Head of caudate nucleus (tissue), 42 donors: ENCODE data around the gene PILRA.

ENCODE experiments used
- DNase-seq, 42 donors: peaks; one replicate each; pipeline versions ENCODE4 v3.0.0 to v3.0.0-alpha.2; 2020 to 2021; ENCODE audit warnings: mixed read lengths in 7 of 42
- intact Hi-C: fragments of 100-400 bp; cut with DNase I; formaldehyde crosslinking; loops from one replicate; pipeline ENCODE4 v1.15.0; 2022

PILRA gene

GRCh38 chr7:100400041-100400440 is 26.8 kb downstream of the PILRA start:
- intact Hi-C loops, result no loop called here
- DNase-seq, result no peak

DNA sequence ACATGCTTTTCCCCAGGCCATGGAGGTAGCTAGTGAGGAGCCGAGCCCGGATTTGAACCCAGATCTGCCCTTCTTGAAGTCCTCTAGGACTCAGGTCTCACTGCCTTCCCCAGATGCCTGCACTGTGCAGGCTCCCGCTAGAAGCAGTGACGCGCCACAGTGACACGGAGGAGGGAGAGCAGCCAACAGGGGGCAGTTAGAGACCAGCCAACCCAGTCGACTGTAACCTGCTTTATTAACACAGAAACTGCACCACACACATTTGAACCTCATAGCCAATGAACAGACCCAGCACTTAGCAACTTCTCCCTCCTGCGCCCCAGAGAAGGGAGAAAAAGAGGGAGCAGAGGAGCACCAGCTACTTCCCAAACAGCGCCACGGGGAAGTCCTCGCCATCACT is 27.4 kb downstream of the PILRA start:
- intact Hi-C loops, result no loop called here
- peak in 1 of 42 donors; percentile 12 for DNase-seq

- no peak for DNase-seq
- intact Hi-C loops, result no loop called here
Measured at GRCh38 chr7:100401811-100402210, 28.5 kb downstream of the PILRA start.

- DNase-seq, result no peak
Measured at GRCh38 chr7:100402241-100402640, 29.0 kb downstream of the PILRA start.

GRCh38 chr7:100406767-100407166 is 33.5 kb downstream of the PILRA start:
- no peak for DNase-seq
- intact Hi-C loops, result no loop called here

More at GRCh38 chr7:100402241-100402640, 29.0 kb downstream of the PILRA start:
- intact Hi-C loops, result no loop called here

DNA sequence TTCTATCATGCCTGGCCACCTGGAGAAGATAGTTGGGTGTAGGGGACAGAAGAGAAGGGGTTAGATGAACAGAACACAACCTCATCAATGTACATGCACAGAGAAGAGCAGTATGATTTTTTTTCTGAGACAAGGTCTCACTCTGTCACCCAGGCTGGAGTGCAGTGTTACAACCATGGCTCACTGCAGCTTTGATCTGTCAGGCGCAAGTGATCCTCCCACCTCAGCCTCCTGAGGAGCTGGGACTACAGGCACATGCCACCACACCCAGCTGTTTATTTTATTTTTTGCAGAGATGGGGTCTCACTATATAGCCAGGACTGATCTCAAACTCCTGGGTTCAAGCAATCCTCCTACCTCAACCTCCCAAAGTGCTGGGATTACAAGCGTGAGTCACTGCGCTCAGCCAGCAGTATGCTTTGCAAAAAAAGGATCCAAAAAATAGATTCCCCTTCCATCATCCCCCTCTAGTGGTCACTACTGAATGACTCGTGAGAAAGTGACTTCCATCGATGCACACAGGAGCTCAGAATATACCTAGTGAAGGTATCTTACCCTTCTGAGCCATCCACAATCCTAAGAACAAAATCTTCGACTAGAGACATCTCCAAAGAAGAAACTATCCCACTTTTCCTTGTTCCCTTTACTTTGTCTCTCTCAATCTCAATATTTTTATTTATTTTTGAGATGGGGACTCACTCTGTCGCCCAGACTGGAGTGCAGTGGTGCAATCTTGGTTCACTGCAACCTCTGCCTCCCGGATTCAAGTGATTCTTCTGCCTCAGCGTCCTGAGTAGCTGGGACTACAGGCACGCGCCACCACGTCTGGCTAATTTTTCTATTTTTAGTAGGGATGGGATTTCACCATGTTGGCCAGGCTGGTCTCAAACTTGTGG is 34.2 kb downstream of the PILRA start:
- peak in 1 of 42 donors; percentile 28 for DNase-seq
- intact Hi-C loops, result no loop called here

- intact Hi-C loops, result no loop called here
- no peak for DNase-seq
Measured at GRCh38 chr7:100411101-100411500, 37.8 kb downstream of the PILRA start.

- DNase-seq, result no peak
- intact Hi-C loops, result no loop called here
Measured at GRCh38 chr7:100413346-100413745, 40.1 kb downstream of the PILRA start.

- intact Hi-C loops, result no loop called here
- DNase-seq, result no peak
Measured at GRCh38 chr7:100413889-100414288, 40.6 kb downstream of the PILRA start.

DNA sequence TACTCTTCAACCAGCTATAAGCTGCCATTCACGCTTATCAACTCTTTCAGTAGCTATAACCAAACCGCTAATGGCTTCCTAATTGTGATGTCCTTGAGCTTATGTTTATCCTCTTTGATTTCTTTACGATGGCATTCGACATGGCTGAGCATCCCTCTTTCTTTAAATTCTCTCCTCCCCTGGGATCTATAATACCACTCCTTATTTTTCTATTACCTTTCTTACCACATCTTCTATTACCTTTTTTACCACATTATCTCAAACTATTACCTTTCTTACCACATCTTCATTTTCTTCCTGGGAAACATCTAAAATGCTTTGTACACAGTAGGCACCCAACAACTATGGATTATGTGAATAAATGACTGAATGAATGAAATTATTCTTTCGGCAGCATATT is 42.2 kb downstream of the PILRA start:
- intact Hi-C loops, result no loop called here

DNA sequence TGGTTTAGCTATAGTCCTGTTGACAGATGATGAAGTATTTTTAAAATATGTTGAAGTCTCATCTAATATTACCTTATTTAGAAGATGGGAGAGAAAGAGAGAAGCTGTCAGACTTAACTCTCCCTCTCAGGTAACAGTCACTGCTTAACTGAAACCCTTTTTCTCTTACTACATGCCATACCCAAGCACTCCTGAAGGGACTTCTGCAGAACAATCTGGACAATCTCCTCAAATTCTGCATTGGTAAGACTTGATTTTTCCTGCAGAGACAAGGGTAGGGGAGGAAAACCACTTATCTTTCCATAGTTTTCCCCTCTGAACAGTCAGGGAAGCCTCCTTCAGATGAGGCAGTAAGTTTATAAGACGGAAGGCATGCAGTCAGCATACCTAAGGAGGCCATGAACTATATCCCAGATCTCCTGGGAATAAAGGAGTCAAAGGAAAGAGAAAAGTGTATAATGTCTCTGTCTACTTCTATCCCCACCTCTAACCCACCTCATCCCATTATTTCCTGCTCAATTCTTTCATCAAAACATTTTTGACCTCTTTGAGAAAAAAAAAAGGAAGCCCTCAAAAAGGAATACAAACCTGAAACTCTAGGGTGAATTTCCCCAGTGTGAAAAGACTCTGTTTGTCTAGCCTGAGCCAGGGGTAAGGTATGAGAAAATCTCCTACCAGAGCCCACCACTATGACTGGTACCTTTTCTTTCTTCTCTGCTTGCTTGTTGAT is 45.8 kb downstream of the PILRA start:
- no peak for DNase-seq
- intact Hi-C loops, result no loop called here

More for the DNA sequence above, 42.2 kb downstream of the PILRA start:
- no peak for DNase-seq

DNA sequence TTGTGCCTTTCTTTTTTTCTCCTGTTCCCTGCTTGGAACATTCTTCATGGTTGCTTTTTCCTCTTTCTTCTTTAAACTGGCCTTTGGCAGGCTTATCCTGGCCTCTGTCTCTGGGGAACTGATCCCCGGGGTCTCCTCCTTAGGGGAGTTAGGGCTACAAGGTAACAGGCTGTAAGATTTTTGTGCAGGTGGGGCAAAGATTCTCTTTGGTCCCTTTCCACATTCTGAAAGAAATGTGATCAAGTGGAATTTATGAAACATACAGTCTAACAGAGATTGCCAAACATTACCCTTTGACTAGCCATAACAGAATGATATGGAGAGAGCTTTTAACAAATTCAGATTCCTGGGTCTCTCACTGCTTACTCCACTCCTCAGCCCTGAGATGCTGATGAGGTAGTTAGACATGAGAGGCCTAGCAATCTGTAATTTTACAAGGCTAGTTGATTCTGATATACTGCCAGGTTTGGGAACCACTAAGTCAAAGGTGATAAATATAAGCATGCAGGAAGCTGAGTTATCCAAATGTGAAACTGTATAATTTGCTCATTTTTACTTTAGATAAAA is 46.5 kb downstream of the PILRA start:
- DNase-seq, result no peak
- intact Hi-C loops, result no loop called here

GRCh38 chr7:100423315-100423714 is 50.0 kb downstream of the PILRA start:
- intact Hi-C loops, result no loop called here
- no peak for DNase-seq

- DNase-seq, result no peak
- intact Hi-C loops, result no loop called here
Measured at GRCh38 chr7:100425347-100425746, 52.1 kb downstream of the PILRA start.

GRCh38 chr7:100426516-100426915 is 53.2 kb downstream of the PILRA start:
- intact Hi-C loops, result no loop called here

GRCh38 chr7:100427762-100428198 is 54.5 kb downstream of the PILRA start:
- DNase-seq, result peak in 2 of 42 donors; percentile 15
- intact Hi-C loops, result loop anchor here (2.0 kb wide), 1 partner anchor 39 kb away; no protein-coding TSS in a partner anchor

More at GRCh38 chr7:100426516-100426915, 53.2 kb downstream of the PILRA start:
- DNase-seq, result no peak

GRCh38 chr7:100428199-100428966 is 55.1 kb downstream of the PILRA start, which contains the start of gene ZCWPW1:
TSS of gene ZCWPW1 (minus strand) at chr7:100428703. CDS start at chr7:100420649, 8,054 bp downstream.
- peak; percentile 90 to 98 (median 96) for DNase-seq
- intact Hi-C loops, result loop anchor here (2.0 kb wide), 1 partner anchor 38 kb away; no protein-coding TSS in a partner anchor

DNA sequence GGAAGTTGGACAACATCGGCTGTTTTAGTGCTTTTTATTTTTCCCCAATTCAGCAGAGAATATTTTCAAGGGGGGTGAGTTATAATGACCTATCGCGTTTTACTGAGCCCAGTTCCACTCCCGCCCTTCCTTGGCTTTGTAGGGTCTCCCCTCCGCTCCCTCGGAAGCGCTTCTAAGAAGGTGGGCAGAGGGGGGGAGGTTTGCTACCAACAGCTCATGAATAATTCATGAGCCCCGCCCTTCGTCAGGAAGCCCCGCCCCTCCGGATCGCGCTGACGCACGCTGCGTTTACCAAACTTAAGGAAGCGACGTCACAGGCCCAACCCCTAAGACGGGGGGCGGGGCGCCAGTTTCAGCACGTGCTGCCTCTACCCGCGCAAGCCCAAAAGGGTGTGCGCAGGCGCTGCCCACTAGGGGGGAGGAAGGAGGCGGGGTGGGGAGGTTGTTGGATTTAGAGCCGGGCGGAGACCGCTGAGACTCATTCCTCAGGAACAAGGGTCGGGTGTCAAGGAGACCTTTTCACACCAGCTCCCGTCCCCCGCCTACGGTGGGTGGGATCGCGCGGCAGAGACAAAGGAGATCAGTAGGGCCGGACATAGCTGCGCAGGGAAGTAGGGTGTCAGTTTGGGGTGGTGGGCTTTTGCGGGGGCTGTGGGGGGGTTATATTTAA is 55.8 kb downstream of the PILRA start:
- peak; percentile 99 to 100 (median 100) for DNase-seq
- intact Hi-C loops, result loop anchor here (2.0 kb wide), 1 partner anchor 38 kb away; no protein-coding TSS in a partner anchor
